KMS-11 (cell line): ENCODE measurements around the gene FN3KRP.

Experiments used
- H2AFZ ChIP-seq: fragments of 200-600 bp; sonication (generic); 2 replicates; pipeline ENCODE4 v1.6.1; 2016; ENCODE audit warnings: antibody characterized with exemption, mixed run types, low read depth
- H3K27ac ChIP-seq: fragments of 200-600 bp; sonication (generic); 2 replicates; pipeline ENCODE4 v1.6.1; 2016; ENCODE audit warnings: mild to moderate bottlenecking, mixed run types
- H3K27me3 ChIP-seq: fragments of 200-600 bp; sonication (generic); 2 replicates; pipeline ENCODE4 v1.6.1; 2017; ENCODE audit warnings: mild to moderate bottlenecking, low read depth, mixed run types, moderate library complexity; ENCODE audit not compliant: insufficient read depth
- H3K36me3 ChIP-seq: fragments of 200-600 bp; sonication (generic); 2 replicates; pipeline ENCODE4 v1.6.1; 2017; ENCODE audit warnings: mild to moderate bottlenecking, mixed run types; ENCODE audit not compliant: insufficient read depth
- H3K4me1 ChIP-seq: fragments of 200-600 bp; sonication (generic); 2 replicates; pipeline ENCODE4 v1.6.1; 2016; ENCODE audit warnings: mild to moderate bottlenecking, low read depth, mixed run types; ENCODE audit not compliant: poor library complexity, severe bottlenecking
- H3K4me2 ChIP-seq: fragments of 200-600 bp; sonication (generic); 2 replicates; pipeline ENCODE4 v1.7.0; 2016; ENCODE audit warnings: mild to moderate bottlenecking, mixed run types
- H3K4me3 ChIP-seq: fragments of 200-600 bp; sonication (generic); IDR thresholded peaks from 2 replicates; pipeline ENCODE4 v1.6.1; 2017; ENCODE audit warnings: low read depth, low read length, mixed read lengths; ENCODE audit not compliant: insufficient read depth
- H3K79me2 ChIP-seq: fragments of 200-600 bp; sonication (generic); 2 replicates; pipeline ENCODE4 v1.6.1; 2016; ENCODE audit warnings: low read depth, mixed run types; ENCODE audit not compliant: insufficient read depth
- H3K9ac ChIP-seq: fragments of 200-600 bp; sonication (generic); 2 replicates; pipeline ENCODE4 v1.6.1; 2016; ENCODE audit warnings: mild to moderate bottlenecking, mixed run types
- H4K20me1 ChIP-seq: fragments of 200-600 bp; sonication (generic); 2 replicates; pipeline ENCODE4 v1.6.1; 2016; ENCODE audit warnings: mild to moderate bottlenecking, mixed run types; ENCODE audit not compliant: insufficient read depth
- CTCF ChIP-seq: fragments of 200-600 bp; sonication (generic); conservative IDR thresholded peaks from 2 replicates; pipeline ENCODE4 v1.6.1; 2017; ENCODE audit warnings: low read depth, mild to moderate bottlenecking, antibody characterized with exemption, low read length, moderate library complexity, mixed read lengths

Gene FN3KRP

GRCh38 chr17:82691714-82692113, 24.8 kb upstream of the FN3KRP start:
- H3K4me2 ChIP-seq, result no peak overlapping the region
- no peak for TF ChIP-seq CTCF
- H3K27me3 ChIP-seq, result no peaks in the 10 kb centered on the region
- no peaks in the 10 kb centered on the region for H4K20me1 ChIP-seq
- no peaks in the 10 kb centered on the region for H3K36me3 ChIP-seq
- H3K79me2 ChIP-seq, result no peaks in the 10 kb centered on the region
- no peaks in the 10 kb centered on the region for H3K4me1 ChIP-seq
- H3K4me3 ChIP-seq, result no peak overlapping the region
- no peak overlapping the region for H3K9ac ChIP-seq
- no peak overlapping the region for H3K27ac ChIP-seq
- H2AFZ ChIP-seq, result no peak overlapping the region

DNA sequence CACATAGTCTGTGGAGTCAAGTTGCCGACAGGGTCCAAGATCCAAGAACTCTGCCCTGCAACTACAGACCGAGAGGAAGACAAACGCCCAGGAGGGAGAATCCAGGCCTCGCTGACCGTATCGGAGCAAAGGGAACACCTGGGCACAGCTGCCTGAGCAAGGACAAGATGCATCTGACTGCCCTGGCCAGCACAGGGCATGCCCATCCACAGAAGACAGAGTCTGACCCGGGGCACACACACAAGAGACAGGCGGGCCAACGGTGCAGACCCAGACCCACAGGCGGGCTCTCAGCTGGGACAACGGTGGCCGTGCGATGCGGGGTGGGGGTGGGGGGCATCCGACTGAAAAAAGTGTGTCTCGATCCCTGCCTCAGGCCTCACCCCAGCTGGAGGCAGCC, 24.2 kb upstream of the FN3KRP start:
- Histone ChIP-seq H4K20me1 (no peaks in the 10 kb centered on the region), H2AFZ (no peak overlapping the region), H3K27me3 (no peaks in the 10 kb centered on the region), H3K4me3 (no peak overlapping the region), H3K36me3 (no peaks in the 10 kb centered on the region), H3K27ac (no peak overlapping the region), H3K4me2 (no peak overlapping the region), H3K9ac (no peak overlapping the region), H3K79me2 (no peaks in the 10 kb centered on the region), H3K4me1 (no peaks in the 10 kb centered on the region)
- no peak for TF ChIP-seq CTCF

DNA sequence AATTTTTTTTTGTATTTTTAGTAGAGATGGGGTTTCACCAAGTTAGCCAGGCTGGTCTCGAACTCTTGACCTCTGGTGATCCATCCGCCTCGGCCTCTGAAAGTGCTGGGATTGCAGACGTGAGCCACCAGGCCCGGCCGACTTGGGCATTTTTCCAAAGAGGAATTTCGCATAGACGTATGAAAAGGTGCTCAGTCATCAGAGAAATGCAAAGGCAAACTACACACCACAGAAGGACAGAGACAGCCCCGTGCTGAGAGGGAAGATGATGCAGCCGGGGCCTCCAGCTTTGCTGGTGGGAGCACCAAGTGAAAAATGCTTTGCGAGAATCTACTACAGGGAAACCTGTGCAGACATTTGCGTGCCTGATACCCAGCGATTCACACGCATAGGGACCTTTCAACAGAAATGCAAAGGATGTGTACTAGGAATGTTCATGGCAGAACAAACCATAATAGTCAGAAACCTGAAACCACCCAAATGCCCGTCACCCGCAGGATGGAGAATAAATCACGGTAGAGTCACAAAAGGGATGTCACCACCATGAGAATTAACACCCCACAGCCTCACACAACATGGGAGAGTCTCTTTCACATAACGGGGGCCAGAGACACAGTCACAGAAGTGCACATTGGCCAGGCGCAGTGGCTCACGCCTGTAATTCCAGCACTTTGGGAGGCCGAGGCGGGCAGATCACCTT, 23.2 kb upstream of the FN3KRP start:
- H3K27me3 ChIP-seq, result no peaks in the 10 kb centered on the region
- no peak overlapping the region for H3K4me3 ChIP-seq
- H3K36me3 ChIP-seq, result no peaks in the 10 kb centered on the region
- H3K27ac ChIP-seq, result no peak overlapping the region
- no peaks in the 10 kb centered on the region for H4K20me1 ChIP-seq
- no peak overlapping the region for H3K9ac ChIP-seq
- TF ChIP-seq CTCF, result no peak
- no peak overlapping the region for H2AFZ ChIP-seq
- H3K4me1 ChIP-seq, result no peaks in the 10 kb centered on the region
- no peak overlapping the region for H3K4me2 ChIP-seq
- H3K79me2 ChIP-seq, result no peaks in the 10 kb centered on the region

DNA sequence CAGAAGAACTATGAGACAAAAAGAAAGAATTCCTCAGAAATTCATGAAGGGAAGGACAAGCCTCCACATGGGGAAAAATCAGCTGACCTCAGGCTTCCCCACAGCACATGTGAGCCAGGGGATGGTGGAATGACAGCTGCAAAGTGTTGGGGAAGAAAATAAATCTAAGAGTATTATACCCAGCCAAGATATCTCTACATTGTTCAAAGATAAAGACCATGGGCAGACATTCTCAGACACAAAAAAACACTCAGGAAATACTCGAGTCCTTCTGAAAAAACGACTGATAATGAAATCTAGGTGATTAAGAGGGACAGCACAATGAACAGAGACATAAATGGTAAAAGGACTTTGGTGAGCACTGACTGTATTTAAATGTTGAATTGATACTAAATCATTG, 21.9 kb upstream of the FN3KRP start:
- Histone ChIP-seq H4K20me1 (no peaks in the 10 kb centered on the region), H3K4me1 (no peaks in the 10 kb centered on the region), H3K27me3 (no peaks in the 10 kb centered on the region), H3K36me3 (no peaks in the 10 kb centered on the region), H3K27ac (no peak overlapping the region), H3K4me2 (no peak overlapping the region), H2AFZ (no peak overlapping the region), H3K4me3 (no peak overlapping the region), H3K9ac (no peak overlapping the region), H3K79me2 (no peaks in the 10 kb centered on the region)
- no peak for TF ChIP-seq CTCF
